Activated T-cell treated with anti-CD3 and anti-CD28 coated beads, Interleukin-2, amount 50 U/mL, for 72 hours (primary cell): ENCODE measurements around the gene RBBP7. TPM values are rescaled to one million over a fixed set of nuclear protein-coding genes. Genes with fewer than 3 reads are reported as not detected.

Experiments
- ATAC-seq, 2 donors: fragments of 150-1000 bp; cut with Tn5 transposase; replicated peaks in 1 of 2; 2 replicates each; pipeline ENCODE4 v1.10.0; 2021; ENCODE audit warnings: moderate library complexity in 2 of 2, mild to moderate bottlenecking in 1 of 2
- DNase-seq, 2 donors: peaks; one replicate each; pipeline ENCODE4 v3.0.0; 2021 to 2022; ENCODE audit warnings: mixed read lengths in 1 of 2
- H3K27ac Mint-ChIP-seq: one replicate; pipeline ENCODE4 v1.8.0; 2022; ENCODE audit warnings: mild to moderate bottlenecking, moderate library complexity, mixed read lengths
- H3K27me3 Mint-ChIP-seq: one replicate; pipeline ENCODE4 v1.8.0; 2022; ENCODE audit warnings: low read depth, mixed read lengths
- H3K36me3 Mint-ChIP-seq, 2 donors: one replicate each; pipeline ENCODE4 v1.8.0; 2022; ENCODE audit warnings: mixed read lengths in 2 of 2, mild to moderate bottlenecking in 1 of 2; ENCODE audit not compliant: insufficient read depth in 2 of 2
- H3K4me1 Mint-ChIP-seq: one replicate; pipeline ENCODE4 v1.8.0; 2022; ENCODE audit warnings: low read depth, mixed read lengths
- H3K4me3 Mint-ChIP-seq, 2 donors: one replicate each; pipeline ENCODE4 v1.8.0; 2022; ENCODE audit warnings: mild to moderate bottlenecking in 2 of 2, mixed read lengths in 2 of 2, moderate library complexity in 2 of 2
- H3K9me3 Mint-ChIP-seq, 2 donors: one replicate each; pipeline ENCODE4 v1.8.0; 2022; ENCODE audit warnings: mixed read lengths in 2 of 2
- total RNA-seq, 2 donors: library from RNA; stranded (reverse); gene quantifications; one replicate each; pipeline ENCODE4 v1.2.3, GENCODE V29; 2022

RBBP7 gene
- total RNA-seq, 2 donors from 2014 or later, result 234 to 265 TPM

DNA sequence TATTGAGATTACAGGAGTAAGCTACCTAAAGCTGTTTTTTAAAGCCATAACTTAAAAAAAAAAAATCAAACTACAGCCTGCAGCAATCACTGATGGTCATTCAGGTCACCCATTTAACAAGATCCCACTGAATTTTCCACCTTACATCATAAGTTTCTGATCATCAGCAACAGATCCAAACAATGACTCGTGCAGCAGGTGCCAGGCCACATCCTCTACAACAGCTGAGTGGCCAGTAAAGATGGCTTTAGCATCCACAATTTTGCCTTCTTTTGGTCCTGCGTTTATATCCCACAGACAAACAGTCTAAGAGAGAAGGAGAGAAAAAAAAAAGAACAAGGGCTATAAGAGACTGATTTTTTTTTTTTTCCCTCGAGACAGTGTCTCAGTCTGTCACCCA lies 16.6 kb downstream of the RBBP7 start:
- peak overlapping the region in 1 of 2 donors; percentile 52 for H3K4me3 Mint-ChIP-seq
- peaks cover 12 to 36% of the 10 kb centered on the region in 2 donors for H3K36me3 Mint-ChIP-seq
- no peaks in the 10 kb centered on the region for H3K27me3 Mint-ChIP-seq
- H3K9me3 Mint-ChIP-seq, result no peaks in the 10 kb centered on the region
- H3K4me1 Mint-ChIP-seq, result peaks cover 57% of the 10 kb centered on the region
- peak overlapping the region; percentile 87 for H3K27ac Mint-ChIP-seq
- DNase-seq (no peak), ATAC-seq (peak in 1 of 2 donors; percentile 25)

DNA sequence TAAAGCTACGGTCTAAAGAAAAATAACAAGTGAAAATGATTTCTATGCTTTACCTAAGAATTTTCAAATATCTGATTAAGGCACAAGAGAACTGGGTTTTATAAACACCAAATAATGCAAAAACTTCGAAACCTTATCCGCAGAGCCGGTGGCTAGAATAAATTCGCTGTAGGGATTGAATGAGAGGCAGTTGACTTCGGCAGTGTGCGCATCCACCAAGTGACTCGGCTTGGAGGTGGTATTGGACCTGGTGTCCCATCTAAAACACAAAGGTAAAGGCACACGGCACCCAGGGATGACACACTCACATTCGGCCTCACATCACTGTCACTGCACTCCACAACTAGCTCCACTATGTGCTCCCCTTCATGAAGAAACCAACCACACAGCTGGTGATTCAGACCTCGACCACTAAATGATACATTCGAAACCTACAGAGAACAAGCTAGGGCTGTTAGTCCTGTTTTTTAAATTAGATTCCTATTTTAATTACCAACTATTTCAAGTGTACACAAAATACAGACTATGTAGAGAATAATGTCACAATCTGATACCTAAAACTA lies 17.5 kb downstream of the RBBP7 start:
- ATAC-seq (peak; percentile 63 to 84), DNase-seq (peak; percentile 28 to 32)
- Mint-ChIP-seq H3K27me3 (no peaks in the 10 kb centered on the region), H3K27ac (peak overlapping the region; percentile 87), H3K36me3 (peaks cover 13 to 36% of the 10 kb centered on the region in 2 donors), H3K9me3 (no peaks in the 10 kb centered on the region), H3K4me3 (peak overlapping the region in 1 of 2 donors; percentile 36), H3K4me1 (peaks cover 54% of the 10 kb centered on the region)

DNA sequence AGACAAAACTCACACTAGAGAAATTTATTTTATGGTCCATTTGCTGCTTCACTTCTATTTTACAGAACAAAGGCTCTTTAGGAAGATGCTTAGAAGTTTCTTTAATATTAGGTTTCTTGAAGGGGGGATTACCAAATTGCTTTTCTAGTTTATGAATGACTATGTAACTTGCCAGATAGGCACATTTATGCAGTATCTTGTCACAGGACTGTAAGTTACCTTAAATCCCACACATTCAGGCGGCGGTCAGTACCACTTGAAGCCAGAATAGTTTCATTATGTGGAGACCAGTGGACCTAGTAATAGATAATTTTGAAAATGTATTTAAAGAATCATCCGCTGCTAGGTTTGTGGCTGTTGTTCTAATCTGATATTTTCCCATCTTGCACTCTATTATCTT lies 18.3 kb downstream of the RBBP7 start:
- ATAC-seq, result no peak
- H3K4me1 Mint-ChIP-seq, result peaks cover 54% of the 10 kb centered on the region
- no peak for DNase-seq
- peaks cover 12 to 36% of the 10 kb centered on the region in 2 donors for H3K36me3 Mint-ChIP-seq
- H3K4me3 Mint-ChIP-seq, result no peak overlapping the region
- H3K27me3 Mint-ChIP-seq, result no peaks in the 10 kb centered on the region
- H3K9me3 Mint-ChIP-seq, result no peaks in the 10 kb centered on the region
- H3K27ac Mint-ChIP-seq, result no peak overlapping the region

DNA sequence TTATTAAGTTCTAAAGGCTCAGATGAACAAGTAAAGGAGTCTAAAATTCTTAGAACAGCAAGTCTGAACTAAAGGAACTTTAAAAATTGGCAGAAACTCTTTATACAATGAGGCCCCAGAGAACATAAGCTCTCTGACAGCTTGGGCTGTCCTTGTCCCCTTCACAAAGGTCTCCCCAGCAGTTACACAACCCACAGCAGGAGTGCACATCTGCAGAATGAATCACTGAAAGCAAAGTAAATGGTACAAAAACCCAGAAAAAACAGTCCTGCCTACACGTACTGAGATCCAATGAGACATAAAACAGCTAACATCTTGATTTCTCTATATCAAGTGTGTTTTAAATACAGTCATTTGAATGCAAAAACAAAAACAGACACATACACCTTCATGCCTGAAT lies 18.7 kb downstream of the RBBP7 start:
- Mint-ChIP-seq H3K36me3 (peaks cover 11 to 38% of the 10 kb centered on the region in 2 donors), H3K4me3 (no peak overlapping the region), H3K9me3 (no peaks in the 10 kb centered on the region), H3K27ac (no peak overlapping the region), H3K4me1 (peaks cover 49% of the 10 kb centered on the region), H3K27me3 (no peaks in the 10 kb centered on the region)
- ATAC-seq (peak in 1 of 2 donors; percentile 20), DNase-seq (no peak)

DNA sequence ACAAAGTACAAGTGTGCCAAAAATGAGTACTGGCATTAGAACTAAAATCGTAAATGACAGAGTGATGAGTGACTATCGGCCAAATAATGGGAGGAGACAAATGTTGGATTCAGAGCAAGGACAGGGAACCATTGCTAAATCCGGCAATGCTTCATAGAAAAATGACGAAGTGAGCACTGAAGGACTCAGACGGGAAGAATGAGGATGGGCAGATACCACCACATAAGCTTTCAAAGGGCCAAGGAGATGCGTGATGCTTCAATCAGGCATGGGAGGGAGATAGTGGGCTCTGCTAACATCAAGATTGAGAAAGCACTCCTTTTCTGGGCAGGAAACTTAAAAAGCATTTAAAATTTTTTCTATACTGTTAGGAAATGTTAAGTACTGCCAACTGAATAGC lies 21.6 kb downstream of the RBBP7 start:
- no peaks in the 10 kb centered on the region for H3K27me3 Mint-ChIP-seq
- peaks cover 22% of the 10 kb centered on the region for H3K4me1 Mint-ChIP-seq
- H3K9me3 Mint-ChIP-seq, result no peaks in the 10 kb centered on the region
- no peak overlapping the region for H3K4me3 Mint-ChIP-seq
- peaks cover 7 to 34% of the 10 kb centered on the region in 2 donors for H3K36me3 Mint-ChIP-seq
- DNase-seq, result no peak
- no peak for ATAC-seq
- H3K27ac Mint-ChIP-seq, result no peak overlapping the region

DNA sequence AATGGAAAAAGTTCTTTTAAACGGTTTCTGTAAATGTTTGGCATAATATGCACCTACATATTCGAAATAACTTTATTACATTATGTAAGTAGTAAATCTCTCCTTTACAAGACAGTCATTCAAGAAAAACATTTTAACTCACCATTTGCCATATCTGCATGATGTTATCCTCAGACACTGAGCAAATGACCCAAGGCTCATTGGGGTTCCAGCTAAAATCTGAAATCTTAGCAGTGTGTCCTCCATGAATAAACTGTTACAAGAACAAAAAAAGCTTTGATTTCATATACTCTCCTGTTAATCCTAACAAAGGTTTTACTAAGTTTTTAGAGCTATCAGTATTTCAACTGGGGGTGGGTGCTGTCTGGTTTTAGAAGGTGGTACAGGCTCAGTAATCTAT lies 24.5 kb downstream of the RBBP7 start:
- Mint-ChIP-seq H3K9me3 (no peaks in the 10 kb centered on the region), H3K4me3 (no peak overlapping the region), H3K27ac (peak overlapping the region; percentile 38), H3K4me1 (no peaks in the 10 kb centered on the region), H3K36me3 (peaks cover 5 to 35% of the 10 kb centered on the region in 2 donors), H3K27me3 (no peaks in the 10 kb centered on the region)
- DNase-seq (no peak), ATAC-seq (peak in 1 of 2 donors; percentile 61)

DNA sequence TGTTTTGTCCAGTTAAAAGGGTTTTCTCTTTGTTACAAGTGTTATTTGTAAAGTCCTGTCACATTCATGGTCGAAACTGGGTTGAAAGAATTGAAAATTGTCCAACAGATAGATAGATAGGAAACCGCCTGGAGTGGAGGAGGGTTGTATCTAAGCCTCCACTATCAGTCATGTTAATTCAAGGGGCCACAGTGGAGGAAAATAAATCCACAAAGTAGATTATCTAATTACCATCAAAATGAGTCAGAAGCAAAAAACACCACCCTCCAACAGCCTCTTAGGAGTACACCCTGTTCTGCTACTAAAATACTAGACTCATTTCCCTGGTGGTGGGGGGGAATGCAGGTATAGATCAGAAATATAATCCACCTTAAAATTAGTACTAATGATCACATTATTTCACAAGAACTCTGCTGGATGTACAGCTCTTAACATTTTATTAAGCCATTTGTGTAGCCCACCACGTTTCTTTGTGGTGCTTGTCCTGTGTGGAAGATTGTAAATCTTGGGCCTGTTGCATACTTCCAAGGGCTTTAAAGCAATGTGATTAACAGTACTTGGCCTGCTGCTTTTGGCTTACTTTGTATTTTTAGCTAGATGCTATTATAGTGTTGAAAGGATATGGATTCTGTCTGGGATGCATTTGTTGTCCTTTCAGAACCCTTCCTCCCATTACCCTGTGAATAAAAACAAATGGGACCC lies 26.8 kb downstream of the RBBP7 start:
- Mint-ChIP-seq H3K9me3 (no peaks in the 10 kb centered on the region), H3K27me3 (no peaks in the 10 kb centered on the region), H3K4me1 (peaks cover 12% of the 10 kb centered on the region), H3K36me3 (peaks cover 5 to 35% of the 10 kb centered on the region in 2 donors), H3K4me3 (no peak overlapping the region), H3K27ac (peak overlapping the region; percentile 70)
- ATAC-seq (no peak), DNase-seq (no peak)

DNA sequence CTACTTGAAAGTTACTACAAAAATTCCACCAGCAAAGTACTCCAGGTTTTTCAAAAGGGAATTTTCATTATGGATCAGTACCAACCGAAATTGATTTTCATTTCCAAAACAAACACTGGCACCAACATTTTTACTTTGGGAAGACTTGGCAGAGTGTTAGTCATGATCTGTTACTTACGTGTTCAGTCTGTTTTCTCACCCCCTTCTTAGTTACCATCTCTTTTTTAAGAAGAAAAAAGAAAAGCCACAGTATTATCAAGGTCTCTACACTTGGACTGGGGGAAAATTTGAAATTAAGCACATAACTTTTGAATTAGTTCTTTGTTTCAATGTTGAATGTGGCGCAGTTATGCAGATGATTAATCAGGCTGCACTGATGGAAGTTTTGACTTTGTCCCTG lies 27.5 kb downstream of the RBBP7 start:
- peaks cover 5 to 33% of the 10 kb centered on the region in 2 donors for H3K36me3 Mint-ChIP-seq
- ATAC-seq, result no peak
- peak overlapping the region; percentile 70 for H3K27ac Mint-ChIP-seq
- H3K27me3 Mint-ChIP-seq, result no peaks in the 10 kb centered on the region
- no peak for DNase-seq
- peaks cover 12% of the 10 kb centered on the region for H3K4me1 Mint-ChIP-seq
- H3K9me3 Mint-ChIP-seq, result no peaks in the 10 kb centered on the region
- no peak overlapping the region for H3K4me3 Mint-ChIP-seq

DNA sequence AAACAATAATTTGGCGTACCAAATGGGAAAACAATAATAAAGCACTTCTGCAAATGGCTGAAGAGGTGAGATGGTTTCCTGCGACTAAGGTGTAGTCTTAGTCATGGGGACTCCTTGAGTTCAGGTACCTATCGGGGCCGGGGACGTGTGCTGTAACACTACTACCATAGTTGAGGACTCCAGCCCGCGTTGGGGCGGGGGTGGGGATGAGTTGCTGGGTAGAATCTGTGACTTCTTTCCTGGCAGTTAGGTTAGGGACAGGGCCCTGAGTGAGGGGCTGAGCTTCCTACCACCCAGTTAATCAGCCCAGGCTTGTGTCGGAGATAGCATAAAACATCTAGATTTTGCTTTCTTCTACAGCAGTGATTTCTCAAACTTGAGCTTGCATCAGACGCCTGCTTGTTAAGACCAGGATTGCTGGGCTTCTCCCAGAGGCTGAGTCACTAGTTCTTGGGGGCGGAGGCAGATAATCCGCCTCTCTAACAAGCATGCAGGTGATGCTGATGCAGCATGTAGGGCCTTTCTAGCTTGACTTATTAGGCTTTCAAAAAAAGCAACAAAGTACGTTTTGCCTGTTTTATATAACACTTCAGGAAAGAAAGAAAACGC lies 30.2 kb downstream of the RBBP7 start:
- Mint-ChIP-seq H3K4me3 (no peak overlapping the region), H3K36me3 (peaks cover 3 to 29% of the 10 kb centered on the region in 2 donors), H3K27ac (no peak overlapping the region), H3K9me3 (no peaks in the 10 kb centered on the region), H3K4me1 (peaks cover 12% of the 10 kb centered on the region), H3K27me3 (no peaks in the 10 kb centered on the region)
- ATAC-seq (peak; percentile 48 to 64), DNase-seq (peak; percentile 11 to 16)

DNA sequence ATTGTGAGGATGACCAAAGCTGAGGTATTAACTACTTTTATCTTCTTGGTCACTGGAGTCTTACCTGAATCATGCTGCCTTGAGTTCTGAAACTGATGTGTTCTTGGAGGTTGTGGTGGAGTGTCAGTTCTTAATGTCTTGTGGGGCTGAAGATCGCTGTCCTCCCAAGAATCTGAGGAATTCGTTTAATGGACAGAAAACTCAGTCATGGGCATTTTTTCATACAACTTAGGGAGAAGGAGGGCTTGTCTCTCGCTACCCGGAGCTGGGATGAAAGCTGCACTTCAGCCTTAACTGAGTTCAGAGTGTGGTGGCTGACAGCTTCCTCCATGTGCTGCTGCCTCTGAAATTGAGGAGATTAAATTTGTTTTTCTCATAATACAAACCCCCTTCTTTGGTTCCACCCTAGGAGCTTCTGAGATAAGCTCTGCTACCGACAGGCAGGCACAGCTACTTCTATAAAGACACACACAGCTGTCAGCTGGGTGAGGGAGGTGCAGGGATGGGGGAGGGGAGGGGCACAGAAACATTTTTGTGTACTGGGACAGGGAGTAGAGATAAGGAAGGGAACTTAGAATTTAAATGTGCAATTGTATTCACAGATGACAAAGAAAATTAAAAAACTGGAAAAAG lies 30.8 kb downstream of the RBBP7 start:
- ATAC-seq (no peak), DNase-seq (no peak)
- Mint-ChIP-seq H3K36me3 (peaks cover 3 to 31% of the 10 kb centered on the region in 2 donors), H3K4me3 (no peak overlapping the region), H3K27ac (peak overlapping the region; percentile 63), H3K4me1 (peaks cover 12% of the 10 kb centered on the region), H3K27me3 (no peaks in the 10 kb centered on the region), H3K9me3 (no peaks in the 10 kb centered on the region)

DNA sequence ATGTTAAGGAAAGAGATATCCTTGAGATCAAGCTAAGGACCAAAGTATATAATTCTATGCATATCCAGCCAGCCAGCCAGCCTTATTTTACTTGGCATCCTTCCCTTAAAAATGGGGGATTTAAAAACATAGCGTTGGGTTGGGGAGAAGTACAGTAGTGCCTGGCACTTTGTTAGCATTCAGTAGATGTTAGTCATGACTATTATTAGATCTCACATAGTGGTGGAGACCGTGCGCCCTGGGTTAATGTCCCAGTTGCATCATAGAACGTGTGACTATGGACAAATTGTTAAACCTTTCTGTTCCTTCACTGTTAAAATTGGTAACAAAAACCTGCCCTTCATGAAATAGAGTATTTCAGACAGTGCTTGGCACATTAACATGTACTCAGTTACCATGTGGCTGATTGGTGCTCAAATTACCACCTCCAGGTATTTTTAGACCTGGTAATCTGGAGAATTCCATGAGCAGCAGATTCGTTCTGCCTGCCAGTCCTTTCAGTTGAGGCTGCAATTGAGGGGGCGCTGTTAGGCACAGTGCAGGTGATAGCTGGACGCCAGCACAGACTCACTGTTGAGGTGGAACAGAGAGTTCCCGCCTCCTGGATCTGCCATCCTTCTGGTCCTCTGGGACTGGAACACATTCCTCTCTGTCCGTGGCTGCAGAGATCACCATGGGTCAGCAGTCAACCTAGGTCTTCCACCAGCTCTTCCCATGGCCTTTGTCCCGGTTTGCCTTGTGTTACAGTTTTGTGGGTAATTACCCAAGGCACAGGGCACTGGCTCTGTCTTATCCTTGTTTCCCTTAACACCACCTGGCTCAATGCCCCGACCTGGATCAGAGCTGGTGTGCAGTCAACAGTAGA lies 31.7 kb downstream of the RBBP7 start:
- Mint-ChIP-seq H3K9me3 (no peaks in the 10 kb centered on the region), H3K4me3 (no peak overlapping the region), H3K4me1 (peaks cover 12% of the 10 kb centered on the region), H3K36me3 (peaks cover 3 to 37% of the 10 kb centered on the region in 2 donors), H3K27ac (peak overlapping the region; percentile 66), H3K27me3 (no peaks in the 10 kb centered on the region)
- no peak for ATAC-seq
- DNase-seq, result no peak

DNA sequence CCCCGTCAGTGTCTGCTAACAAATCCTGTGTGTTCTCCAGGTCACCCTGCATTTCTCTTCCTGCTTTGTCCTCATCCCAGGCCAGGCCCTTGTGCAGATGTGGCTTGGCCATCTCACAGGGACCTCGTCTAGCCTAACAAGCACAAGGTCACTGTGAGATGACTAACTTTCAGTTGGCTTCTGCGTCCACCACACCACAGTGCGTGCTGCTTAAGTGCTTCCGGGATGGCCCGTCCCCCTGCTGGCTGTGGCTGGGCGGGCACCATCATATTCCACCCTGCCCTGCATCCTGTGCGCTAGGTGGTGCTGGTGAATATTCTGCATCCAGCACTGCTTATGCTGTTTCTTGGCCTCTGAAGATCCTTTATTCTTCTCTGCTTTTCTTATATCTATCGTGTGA lies 33.8 kb downstream of the RBBP7 start:
- ATAC-seq, result peak; percentile 45 to 47
- H3K27ac Mint-ChIP-seq, result peak overlapping the region; percentile 65
- no peaks in the 10 kb centered on the region for H3K27me3 Mint-ChIP-seq
- no peaks in the 10 kb centered on the region for H3K9me3 Mint-ChIP-seq
- DNase-seq, result no peak
- peaks cover 3 to 39% of the 10 kb centered on the region in 2 donors for H3K36me3 Mint-ChIP-seq
- H3K4me3 Mint-ChIP-seq, result no peak overlapping the region
- peaks cover 12% of the 10 kb centered on the region for H3K4me1 Mint-ChIP-seq
